WTC11 (cell line): ENCODE data around the gene PODXL. TPM values are rescaled to one million over a fixed set of nuclear protein-coding genes. Genes with fewer than 3 reads are reported as not detected.

Experiments used
- ATAC-seq: fragments of 200-7000 bp; cut with Tn5 transposase; 2 replicates; pipeline ENCODE4 v1.10.0; 2021; ENCODE audit warnings: mild to moderate bottlenecking, moderate library complexity
- CTCF ChIA-PET: fragments of 300-600 bp; sonication (Branson Sonifier 250); formaldehyde crosslinking; loops from one replicate; lab custom pipeline; 2021; ENCODE audit warnings: antibody characterized with exemption; lab: Charles Lee
- POLR2A ChIA-PET: fragments of 350-600 bp; sonication (Branson Sonifier 250); formaldehyde crosslinking; loops from one replicate; lab custom pipeline; 2021; ENCODE audit warnings: antibody characterized with exemption; lab: Charles Lee
- DNase-seq: peaks from one replicate; pipeline ENCODE4 v3.0.0; 2021; ENCODE audit warnings: low spot score
- H3K27ac Mint-ChIP-seq: 2 replicates; pipeline ENCODE4 v1.8.0; 2021; ENCODE audit warnings: mixed read lengths
- H3K27me3 Mint-ChIP-seq: 2 replicates; pipeline ENCODE4 v1.8.0; 2021; ENCODE audit warnings: low read depth, mild to moderate bottlenecking, moderate library complexity, mixed read lengths
- H3K36me3 Mint-ChIP-seq: 2 replicates; pipeline ENCODE4 v1.8.0; 2021; ENCODE audit warnings: mixed read lengths
- H3K4me1 Mint-ChIP-seq: 2 replicates; pipeline ENCODE4 v1.8.0; 2022; ENCODE audit warnings: mixed read lengths
- H3K4me3 Mint-ChIP-seq: 2 replicates; pipeline ENCODE4 v1.8.0; 2021; ENCODE audit warnings: mild to moderate bottlenecking, moderate library complexity, mixed read lengths
- H3K9me3 Mint-ChIP-seq: 2 replicates; pipeline ENCODE4 v1.8.0; 2021; ENCODE audit warnings: mixed read lengths
- FOXJ3 ChIP-seq: sonication (generic); formaldehyde crosslinking; IDR thresholded peaks from 2 replicates; pipeline ENCODE4 v1.9.0; 2021; ENCODE audit warnings: missing genetic modification reagents, mild to moderate bottlenecking, borderline replicate concordance
- GTF2I ChIP-seq: fragments of 250-450 bp; sonication (Bioruptor Pico); conservative IDR thresholded peaks from 2 replicates; pipeline ENCODE4 v1.4.0; 2021; ENCODE audit warnings: mild to moderate bottlenecking
- JUN ChIP-seq: sonication (generic); formaldehyde crosslinking; IDR thresholded peaks from 2 replicates; pipeline ENCODE4 v1.8.0; 2023; ENCODE audit warnings: mild to moderate bottlenecking, missing genetic modification reagents
- NFE2L1 ChIP-seq: sonication (generic); formaldehyde crosslinking; IDR thresholded peaks from 2 replicates; pipeline ENCODE4 v1.8.1; 2023; ENCODE audit warnings: missing genetic modification reagents
- NR1H2 ChIP-seq: sonication (generic); formaldehyde crosslinking; IDR thresholded peaks from 2 replicates; pipeline ENCODE4 v1.9.0; 2021; ENCODE audit warnings: mild to moderate bottlenecking, moderate library complexity, missing genetic modification reagents
- OVOL2 ChIP-seq: fragments of 250-450 bp; sonication (Bioruptor Pico); IDR thresholded peaks from 2 replicates; pipeline ENCODE4 v1.9.0; 2021; ENCODE audit warnings: mild to moderate bottlenecking, borderline replicate concordance
- RORB ChIP-seq: fragments of 250-450 bp; sonication (Bioruptor Pico); IDR thresholded peaks from 2 replicates; pipeline ENCODE4 v1.9.0; 2021; ENCODE audit warnings: mild to moderate bottlenecking
- SMAD3 ChIP-seq: sonication (generic); formaldehyde crosslinking; IDR thresholded peaks from 2 replicates; pipeline ENCODE4 v1.8.0; 2022; ENCODE audit warnings: missing genetic modification reagents, mild to moderate bottlenecking, borderline replicate concordance
- SMAD4 ChIP-seq: sonication (generic); formaldehyde crosslinking; IDR thresholded peaks from 2 replicates; pipeline ENCODE4 v1.8.0; 2022; ENCODE audit warnings: mild to moderate bottlenecking, missing genetic modification reagents
- ZNF121 ChIP-seq: sonication (generic); formaldehyde crosslinking; IDR thresholded peaks from 2 replicates; pipeline ENCODE4 v1.8.0; 2023; ENCODE audit warnings: missing genetic modification reagents
- ZNF671 ChIP-seq: fragments of 250-450 bp; sonication (Bioruptor Pico); IDR thresholded peaks from 2 replicates; pipeline ENCODE4 v1.8.0; 2021; ENCODE audit warnings: mild to moderate bottlenecking
- total RNA-seq: library from RNA; stranded (reverse); gene quantifications from 3 replicates; pipeline ENCODE4 v1.2.3, GENCODE V29; 2021
- TF ChIP-seq, protein P1 (sequence below): sonication (generic); formaldehyde crosslinking; IDR thresholded peaks from 2 replicates; pipeline ENCODE4 v1.8.1; 2023; ENCODE audit warnings: mild to moderate bottlenecking, missing genetic modification reagents
- TF ChIP-seq, protein P2 (sequence below): sonication (generic); formaldehyde crosslinking; IDR thresholded peaks from 2 replicates; pipeline ENCODE4 v1.8.1; 2022; ENCODE audit warnings: missing genetic modification reagents, borderline replicate concordance
- TF ChIP-seq, protein P3 (sequence below): sonication (generic); formaldehyde crosslinking; IDR thresholded peaks from 2 replicates; pipeline ENCODE4 v1.8.1; 2022; ENCODE audit warnings: mild to moderate bottlenecking, missing genetic modification reagents, moderate library complexity, borderline replicate concordance
- TF ChIP-seq, protein P4 (sequence below): sonication (generic); formaldehyde crosslinking; IDR thresholded peaks from 2 replicates; pipeline ENCODE4 v1.8.1; 2022; ENCODE audit warnings: mild to moderate bottlenecking, moderate library complexity, missing genetic modification reagents
- TF ChIP-seq, protein P5 (sequence below): fragments of 250-450 bp; sonication (Bioruptor Pico); IDR thresholded peaks from 2 replicates; pipeline ENCODE4 v1.8.0; 2021; ENCODE audit warnings: mild to moderate bottlenecking
- TF ChIP-seq, protein P6 (sequence below): sonication (generic); formaldehyde crosslinking; IDR thresholded peaks from 2 replicates; pipeline ENCODE4 v1.8.1; 2023; ENCODE audit warnings: mild to moderate bottlenecking, missing genetic modification reagents, moderate library complexity
- TF ChIP-seq, protein P7 (sequence below): sonication (generic); formaldehyde crosslinking; IDR thresholded peaks from 2 replicates; pipeline ENCODE4 v1.8.0; 2022; ENCODE audit warnings: mild to moderate bottlenecking, missing genetic modification reagents
- TF ChIP-seq, protein P8 (sequence below): fragments of 250-450 bp; sonication (Bioruptor Pico); IDR thresholded peaks from 2 replicates; pipeline ENCODE4 v1.9.0; 2021; ENCODE audit warnings: moderate library complexity, mild to moderate bottlenecking, inconsistent platforms, borderline replicate concordance

The PODXL gene
- total RNA-seq, 1 experiment from 2014 or later, result 483 TPM

DNA sequence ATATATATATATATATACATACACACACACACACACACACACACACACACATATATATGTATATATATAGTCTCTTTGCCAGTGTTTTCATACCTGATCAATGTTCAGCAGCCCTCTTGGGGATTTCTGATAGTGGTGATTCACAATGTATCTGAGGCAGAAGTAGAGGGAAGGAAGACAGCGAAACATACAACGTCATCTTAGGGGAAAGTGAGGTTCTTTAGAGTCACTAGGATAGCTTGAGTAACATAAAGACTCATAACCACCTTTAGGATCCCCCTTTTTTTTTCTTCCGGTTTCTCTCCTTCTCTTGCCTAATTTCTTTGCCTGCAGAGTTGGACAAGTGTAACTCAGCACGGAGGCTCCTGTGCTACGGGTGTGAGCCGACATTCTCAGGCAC lies 56.6 kb downstream of the PODXL start:
- peaks cover 62% of the 10 kb centered on the region for H3K36me3 Mint-ChIP-seq
- POLR2A ChIA-PET, result interaction anchor here (0.9 kb wide), 1 partner anchor 276 kb away, joined by 5 read pairs; no protein-coding TSS in a partner anchor

DNA sequence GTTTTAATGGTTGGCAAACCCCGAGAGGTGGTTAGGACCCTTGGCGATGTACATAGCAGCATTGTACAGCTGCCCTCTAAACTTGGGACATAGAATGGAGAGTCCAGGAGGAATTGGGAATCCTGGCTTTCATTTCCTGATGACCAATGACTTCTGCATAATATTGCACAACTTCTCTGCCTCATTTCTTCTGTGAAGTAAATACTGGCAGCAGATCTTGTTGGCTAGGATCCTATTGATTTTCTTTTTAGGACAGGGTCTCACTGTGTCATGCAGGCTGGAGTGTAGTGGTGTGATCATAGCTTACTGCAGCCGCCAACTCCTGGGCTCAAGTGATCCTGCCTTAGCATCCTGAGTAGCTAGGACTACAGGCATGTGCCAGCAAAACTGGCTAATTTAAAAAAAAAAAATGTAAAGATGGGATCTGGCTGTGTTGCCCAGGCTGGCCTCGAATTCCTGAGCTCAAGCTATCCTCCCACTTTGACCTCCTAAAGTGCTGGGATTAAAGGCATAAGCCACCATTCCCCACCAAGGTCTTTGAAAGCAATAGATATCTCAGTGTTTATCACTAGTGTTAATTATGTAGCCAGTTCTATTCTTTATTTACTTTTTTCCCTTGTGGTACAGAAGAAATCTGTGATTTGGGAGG lies 58.1 kb downstream of the PODXL start:
- H3K36me3 Mint-ChIP-seq, result peaks cover 47% of the 10 kb centered on the region
- TF ChIP-seq OVOL2 (CRISPR knock-in tag) (no peak), NFE2L1 (CRISPR knock-in tag) (no peak), JUN (CRISPR knock-in tag) (no peak), GTF2I (CRISPR knock-in tag) (0 out of 2 replicates have a peak, but pooled peaks have one; percentile 33), ZNF671 (CRISPR knock-in tag) (no peak), SMAD4 (CRISPR knock-in tag) (no peak), SMAD3 (CRISPR knock-in tag) (no peak), ZNF121 (CRISPR knock-in tag) (peak; percentile 93), FOXJ3 (CRISPR knock-in tag) (no peak)
- TF ChIP-seq, protein P1, sequence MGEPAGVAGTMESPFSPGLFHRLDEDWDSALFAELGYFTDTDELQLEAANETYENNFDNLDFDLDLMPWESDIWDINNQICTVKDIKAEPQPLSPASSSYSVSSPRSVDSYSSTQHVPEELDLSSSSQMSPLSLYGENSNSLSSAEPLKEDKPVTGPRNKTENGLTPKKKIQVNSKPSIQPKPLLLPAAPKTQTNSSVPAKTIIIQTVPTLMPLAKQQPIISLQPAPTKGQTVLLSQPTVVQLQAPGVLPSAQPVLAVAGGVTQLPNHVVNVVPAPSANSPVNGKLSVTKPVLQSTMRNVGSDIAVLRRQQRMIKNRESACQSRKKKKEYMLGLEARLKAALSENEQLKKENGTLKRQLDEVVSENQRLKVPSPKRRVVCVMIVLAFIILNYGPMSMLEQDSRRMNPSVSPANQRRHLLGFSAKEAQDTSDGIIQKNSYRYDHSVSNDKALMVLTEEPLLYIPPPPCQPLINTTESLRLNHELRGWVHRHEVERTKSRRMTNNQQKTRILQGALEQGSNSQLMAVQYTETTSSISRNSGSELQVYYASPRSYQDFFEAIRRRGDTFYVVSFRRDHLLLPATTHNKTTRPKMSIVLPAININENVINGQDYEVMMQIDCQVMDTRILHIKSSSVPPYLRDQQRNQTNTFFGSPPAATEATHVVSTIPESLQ (CRISPR knock-in tag), result no peak
- TF ChIP-seq, protein P2, sequence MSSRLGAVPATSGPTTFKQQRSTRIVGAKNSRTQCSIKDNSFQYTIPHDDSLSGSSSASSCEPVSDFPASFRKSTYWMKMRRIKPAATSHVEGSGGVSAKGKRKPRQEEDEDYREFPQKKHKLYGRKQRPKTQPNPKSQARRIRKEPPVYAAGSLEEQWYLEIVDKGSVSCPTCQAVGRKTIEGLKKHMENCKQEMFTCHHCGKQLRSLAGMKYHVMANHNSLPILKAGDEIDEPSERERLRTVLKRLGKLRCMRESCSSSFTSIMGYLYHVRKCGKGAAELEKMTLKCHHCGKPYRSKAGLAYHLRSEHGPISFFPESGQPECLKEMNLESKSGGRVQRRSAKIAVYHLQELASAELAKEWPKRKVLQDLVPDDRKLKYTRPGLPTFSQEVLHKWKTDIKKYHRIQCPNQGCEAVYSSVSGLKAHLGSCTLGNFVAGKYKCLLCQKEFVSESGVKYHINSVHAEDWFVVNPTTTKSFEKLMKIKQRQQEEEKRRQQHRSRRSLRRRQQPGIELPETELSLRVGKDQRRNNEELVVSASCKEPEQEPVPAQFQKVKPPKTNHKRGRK (CRISPR knock-in tag), result no peak
- TF ChIP-seq, protein P3, sequence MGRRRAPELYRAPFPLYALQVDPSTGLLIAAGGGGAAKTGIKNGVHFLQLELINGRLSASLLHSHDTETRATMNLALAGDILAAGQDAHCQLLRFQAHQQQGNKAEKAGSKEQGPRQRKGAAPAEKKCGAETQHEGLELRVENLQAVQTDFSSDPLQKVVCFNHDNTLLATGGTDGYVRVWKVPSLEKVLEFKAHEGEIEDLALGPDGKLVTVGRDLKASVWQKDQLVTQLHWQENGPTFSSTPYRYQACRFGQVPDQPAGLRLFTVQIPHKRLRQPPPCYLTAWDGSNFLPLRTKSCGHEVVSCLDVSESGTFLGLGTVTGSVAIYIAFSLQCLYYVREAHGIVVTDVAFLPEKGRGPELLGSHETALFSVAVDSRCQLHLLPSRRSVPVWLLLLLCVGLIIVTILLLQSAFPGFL, result no peak
- no peak overlapping the region for H3K4me3 Mint-ChIP-seq
- no peaks in the 10 kb centered on the region for H3K9me3 Mint-ChIP-seq
- DNase-seq (no peak), ATAC-seq (no peak)
- ChIA-PET POLR2A (no interaction called here), CTCF (interaction anchor here (0.9 to 1.6 kb wide), 3 partner anchors 15 to 623 kb away, joined by 3 to 4 read pairs (median 4); no protein-coding TSS in a partner anchor)
- peak overlapping the region; percentile 68; the same call in 1 of the 2 replicates for H3K27ac Mint-ChIP-seq
- H3K4me1 Mint-ChIP-seq, result peaks cover 4% of the 10 kb centered on the region; the same call in 1 of the 2 replicates
- H3K27me3 Mint-ChIP-seq, result no peaks in the 10 kb centered on the region

More for the DNA sequence above, 56.6 kb downstream of the PODXL start:
- TF ChIP-seq, protein P4, sequence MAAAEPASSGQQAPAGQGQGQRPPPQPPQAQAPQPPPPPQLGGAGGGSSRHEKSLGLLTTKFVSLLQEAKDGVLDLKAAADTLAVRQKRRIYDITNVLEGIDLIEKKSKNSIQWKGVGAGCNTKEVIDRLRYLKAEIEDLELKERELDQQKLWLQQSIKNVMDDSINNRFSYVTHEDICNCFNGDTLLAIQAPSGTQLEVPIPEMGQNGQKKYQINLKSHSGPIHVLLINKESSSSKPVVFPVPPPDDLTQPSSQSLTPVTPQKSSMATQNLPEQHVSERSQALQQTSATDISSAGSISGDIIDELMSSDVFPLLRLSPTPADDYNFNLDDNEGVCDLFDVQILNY (CRISPR knock-in tag), result no peak
- TF ChIP-seq, protein P5, sequence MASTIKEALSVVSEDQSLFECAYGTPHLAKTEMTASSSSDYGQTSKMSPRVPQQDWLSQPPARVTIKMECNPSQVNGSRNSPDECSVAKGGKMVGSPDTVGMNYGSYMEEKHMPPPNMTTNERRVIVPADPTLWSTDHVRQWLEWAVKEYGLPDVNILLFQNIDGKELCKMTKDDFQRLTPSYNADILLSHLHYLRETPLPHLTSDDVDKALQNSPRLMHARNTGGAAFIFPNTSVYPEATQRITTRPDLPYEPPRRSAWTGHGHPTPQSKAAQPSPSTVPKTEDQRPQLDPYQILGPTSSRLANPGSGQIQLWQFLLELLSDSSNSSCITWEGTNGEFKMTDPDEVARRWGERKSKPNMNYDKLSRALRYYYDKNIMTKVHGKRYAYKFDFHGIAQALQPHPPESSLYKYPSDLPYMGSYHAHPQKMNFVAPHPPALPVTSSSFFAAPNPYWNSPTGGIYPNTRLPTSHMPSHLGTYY (CRISPR knock-in tag), result no peak
- TF ChIP-seq NR1H2, result no peak
- no peak for TF ChIP-seq RORB (CRISPR knock-in tag)
- TF ChIP-seq, protein P6, sequence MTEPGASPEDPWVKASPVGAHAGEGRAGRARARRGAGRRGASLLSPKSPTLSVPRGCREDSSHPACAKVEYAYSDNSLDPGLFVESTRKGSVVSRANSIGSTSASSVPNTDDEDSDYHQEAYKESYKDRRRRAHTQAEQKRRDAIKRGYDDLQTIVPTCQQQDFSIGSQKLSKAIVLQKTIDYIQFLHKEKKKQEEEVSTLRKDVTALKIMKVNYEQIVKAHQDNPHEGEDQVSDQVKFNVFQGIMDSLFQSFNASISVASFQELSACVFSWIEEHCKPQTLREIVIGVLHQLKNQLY (CRISPR knock-in tag), result no peak
- TF ChIP-seq, protein P7, sequence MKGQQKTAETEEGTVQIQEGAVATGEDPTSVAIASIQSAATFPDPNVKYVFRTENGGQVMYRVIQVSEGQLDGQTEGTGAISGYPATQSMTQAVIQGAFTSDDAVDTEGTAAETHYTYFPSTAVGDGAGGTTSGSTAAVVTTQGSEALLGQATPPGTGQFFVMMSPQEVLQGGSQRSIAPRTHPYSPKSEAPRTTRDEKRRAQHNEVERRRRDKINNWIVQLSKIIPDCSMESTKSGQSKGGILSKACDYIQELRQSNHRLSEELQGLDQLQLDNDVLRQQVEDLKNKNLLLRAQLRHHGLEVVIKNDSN (CRISPR knock-in tag), result no peak
- TF ChIP-seq, protein P8, sequence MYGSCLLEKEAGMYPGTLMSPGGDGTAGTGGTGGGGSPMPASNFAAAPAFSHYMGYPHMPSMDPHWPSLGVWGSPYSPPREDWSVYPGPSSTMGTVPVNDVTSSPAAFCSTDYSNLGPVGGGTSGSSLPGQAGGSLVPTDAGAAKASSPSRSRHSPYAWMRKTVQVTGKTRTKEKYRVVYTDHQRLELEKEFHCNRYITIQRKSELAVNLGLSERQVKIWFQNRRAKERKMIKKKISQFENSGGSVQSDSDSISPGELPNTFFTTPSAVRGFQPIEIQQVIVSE, result no peak
- Mint-ChIP-seq H3K4me1 (peaks cover 6% of the 10 kb centered on the region; the same call in 1 of the 2 replicates), H3K4me3 (no peak overlapping the region), H3K27ac (peak overlapping the region; percentile 62; the same call in 1 of the 2 replicates), H3K9me3 (no peaks in the 10 kb centered on the region), H3K27me3 (no peaks in the 10 kb centered on the region)
- CTCF ChIA-PET, result interaction anchor here (1.6 to 2.2 kb wide), 2 partner anchors 47 to 155 kb away, joined by 3 to 9 read pairs; no protein-coding TSS in a partner anchor
- ATAC-seq (no peak), DNase-seq (no peak)
